GM23248 (cell line): ENCODE measurements around the gene SMIM14. TPM values are rescaled to one million over a fixed set of nuclear protein-coding genes. Genes with fewer than 3 reads are reported as not detected.
"Not testable (repeated sequence)": the region's sequence is repeated elsewhere in the genome, so short reads cannot be mapped to it uniquely, and the experiment has no call there.

Experiments used
- DNase-seq: peaks from one replicate; pipeline ENCODE4 v3.0.0-alpha.2; 2015
- H2AFZ ChIP-seq: fragments of 200-600 bp; sonication (generic); 2 replicates; pipeline ENCODE4 v1.6.1; 2016; ENCODE audit warnings: antibody characterized with exemption
- H3F3A ChIP-seq: fragments of 200-600 bp; sonication (generic); 2 replicates; pipeline ENCODE4 v1.6.1; 2016; ENCODE audit warnings: mild to moderate bottlenecking, antibody characterized with exemption, mixed run types; ENCODE audit not compliant: insufficient read depth
- H3K27ac ChIP-seq: fragments of 200-600 bp; sonication (generic); 2 replicates; pipeline ENCODE4 v1.5.1; 2016; ENCODE audit warnings: mild to moderate bottlenecking
- H3K27me3 ChIP-seq: fragments of 200-600 bp; sonication (generic); replicated peaks from 2 replicates; pipeline ENCODE4 v1.6.1; 2016; ENCODE audit warnings: mild to moderate bottlenecking; ENCODE audit not compliant: insufficient read depth
- H3K36me3 ChIP-seq: fragments of 200-600 bp; sonication (generic); 2 replicates; pipeline ENCODE4 v1.6.1; 2016; ENCODE audit warnings: low read depth, mild to moderate bottlenecking
- H3K4me1 ChIP-seq: fragments of 200-600 bp; sonication (generic); 2 replicates; pipeline ENCODE4 v1.6.1; 2016; ENCODE audit warnings: mild to moderate bottlenecking; ENCODE audit not compliant: insufficient read depth
- H3K4me2 ChIP-seq: fragments of 200-600 bp; sonication (generic); one replicate; pipeline ENCODE4 v1.6.1; 2016; ENCODE audit warnings: mild to moderate bottlenecking; ENCODE audit not compliant: unreplicated experiment
- H3K4me3 ChIP-seq: fragments of 200-600 bp; sonication (generic); 2 replicates; pipeline ENCODE4 v1.5.1; 2016; ENCODE audit warnings: mild to moderate bottlenecking
- H3K79me2 ChIP-seq: fragments of 200-600 bp; sonication (generic); 2 replicates; pipeline ENCODE4 v1.6.1; 2016; ENCODE audit warnings: mild to moderate bottlenecking; ENCODE audit not compliant: insufficient read depth
- H3K9ac ChIP-seq: fragments of 200-600 bp; sonication (generic); 2 replicates; pipeline ENCODE4 v1.6.1; 2016; ENCODE audit warnings: mild to moderate bottlenecking
- H3K9me2 ChIP-seq: fragments of 200-600 bp; sonication (generic); 2 replicates; pipeline ENCODE4 v1.6.1; 2016; ENCODE audit warnings: mixed run types, mild to moderate bottlenecking, moderate library complexity; ENCODE audit not compliant: insufficient read depth
- H3K9me3 ChIP-seq: fragments of 200-600 bp; sonication (generic); one replicate; pipeline ENCODE4 v1.6.1; 2017; ENCODE audit warnings: low read depth
- H4K20me1 ChIP-seq: fragments of 200-600 bp; sonication (generic); 2 replicates; pipeline ENCODE4 v1.6.0; 2016; ENCODE audit not compliant: insufficient read depth
- EZH2 ChIP-seq: fragments of 200-600 bp; sonication (generic); IDR thresholded peaks from 2 replicates; pipeline ENCODE4 v1.6.1; 2018; ENCODE audit warnings: antibody characterized with exemption, mild to moderate bottlenecking; ENCODE audit not compliant: insufficient read depth, poor library complexity, severe bottlenecking
- EZH2phosphoT487 ChIP-seq: fragments of 200-600 bp; sonication (generic); IDR thresholded peaks from 2 replicates; pipeline ENCODE4 v1.6.1; 2018; ENCODE audit warnings: antibody characterized with exemption, moderate library complexity, mild to moderate bottlenecking, low read depth; ENCODE audit not compliant: insufficient read depth
- WGBS, 2 experiments: methylation state at CpG; one replicate each; pipeline ENCODE4 v1.1.6; 2015 to 2017; ENCODE audit warnings: low lambda C conversion rate in 2 of 2, low coverage in 1 of 2; ENCODE audit errors: missing lambda C conversion rate in 2 of 2; 5-methylcytosine and 5-hydroxymethylcytosine counted together
- in situ Hi-C: fragments of 300-500 bp; cut with MboI; formaldehyde crosslinking; loops from 2 replicates; pipeline ENCODE4 v1.15.0; 2020
- polyA plus RNA-seq: library from polyadenylated mRNA; unstranded; fragments of >200 nt; fragmentation: Nextera tagmentation; extraction: Ambion mirVana; gene quantifications from 2 replicates; pipeline ENCODE4 v1.2.1, GENCODE V29; 2016
- total RNA-seq: library from RNA; depleted of rRNA; stranded (reverse); fragments of >200 nt; shearing (Covaris generic); gene quantifications from 2 replicates; pipeline ENCODE4 v1.2.3, GENCODE V29; 2014

SMIM14 gene
- total and polyA plus RNA-seq, 2 experiments from 2014 or later, result 54.5 to 147 TPM

DNA sequence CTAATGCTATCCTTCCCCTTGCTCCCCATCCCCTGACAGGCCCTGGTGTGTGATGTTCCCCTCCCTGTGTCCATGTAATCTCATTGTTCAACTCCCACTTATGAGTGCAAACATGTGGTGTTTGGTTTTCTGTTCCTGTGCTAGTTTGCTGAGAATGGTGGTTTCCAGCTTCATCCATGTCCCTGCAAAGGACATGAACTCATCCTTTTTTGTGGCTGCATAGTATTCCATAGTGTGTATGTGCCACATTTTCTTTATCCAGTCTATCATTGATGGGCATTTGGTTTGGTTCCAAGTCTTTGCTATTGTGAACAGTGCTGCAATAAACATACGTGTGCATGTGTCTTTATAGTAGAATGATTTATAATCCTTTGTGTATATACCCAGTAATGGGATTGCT lies 31.6 kb upstream of the SMIM14 start:
- 73 to 92% methylated on average over 1 of the region's 1 CpG for WGBS, 2 experiments
- H3K9me2 ChIP-seq, in situ Hi-C loops, H3K4me3 ChIP-seq, H3F3A ChIP-seq, H3K4me1 ChIP-seq, H3K36me3 ChIP-seq, H3K4me2 ChIP-seq, H3K9ac ChIP-seq, H2AFZ ChIP-seq, DNase-seq, H4K20me1 ChIP-seq, H3K79me2 ChIP-seq, H3K27ac ChIP-seq, H3K9me3 ChIP-seq, H3K27me3 ChIP-seq: not testable (repeated sequence)

DNA sequence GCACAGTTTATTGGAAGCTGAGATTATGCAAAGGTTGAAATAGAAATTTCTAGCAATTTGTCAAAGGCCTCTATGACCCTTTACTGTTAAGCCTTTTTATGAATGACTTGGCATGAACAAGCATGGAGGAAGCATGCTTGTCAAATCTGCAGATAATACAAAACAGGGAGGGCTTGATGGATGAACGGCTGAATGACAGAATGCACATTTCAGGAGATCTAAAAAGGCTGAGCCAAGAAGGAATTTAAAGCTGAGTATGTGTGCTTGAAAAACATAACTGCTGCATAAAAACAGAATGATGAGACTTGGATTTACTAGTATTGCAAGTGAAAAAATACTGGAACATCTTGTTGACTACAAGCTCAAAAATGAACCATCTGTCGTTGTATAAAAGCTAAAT lies 30.2 kb upstream of the SMIM14 start:
- Histone ChIP-seq H3K4me1 (peaks cover 19% of the 10 kb centered on the region), H2AFZ (no peak overlapping the region), H3K27me3 (no peaks in the 10 kb centered on the region), H3K9ac (no peak overlapping the region), H3K9me3 (no peaks in the 10 kb centered on the region), H3K27ac (no peak overlapping the region), H3F3A (peaks cover 11% of the 10 kb centered on the region), H3K4me3 (no peak overlapping the region), H3K79me2 (no peaks in the 10 kb centered on the region), H3K9me2 (no peaks in the 10 kb centered on the region), H4K20me1 (no peaks in the 10 kb centered on the region), H3K36me3 (no peaks in the 10 kb centered on the region), H3K4me2 (no peak overlapping the region)
- no peak for DNase-seq
- WGBS, 2 experiments, result 71 to 76% methylated on average over 2 of the region's 2 CpGs
- TF ChIP-seq EZH2, result no peak
- TF ChIP-seq EZH2phosphoT487, result no peak
- in situ Hi-C loops, result no loop called here

DNA sequence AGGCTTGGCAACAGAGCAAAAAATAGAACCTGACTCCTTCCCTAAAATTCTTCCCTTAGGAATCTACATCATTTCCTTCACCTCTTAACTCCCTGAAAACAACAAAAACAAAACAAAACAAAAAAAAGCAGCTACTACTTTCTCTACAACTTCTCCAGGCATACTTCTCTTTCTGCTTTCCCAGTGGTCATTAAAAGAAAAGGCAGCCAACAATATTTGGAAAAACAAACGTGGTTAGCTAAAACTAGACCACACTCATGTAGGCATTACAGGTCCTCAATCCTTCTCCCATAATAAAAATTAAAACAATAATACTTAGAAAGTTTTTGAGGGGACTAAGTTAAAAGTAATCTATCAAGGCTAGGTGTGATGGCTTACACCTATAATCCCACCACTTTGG lies 29.0 kb upstream of the SMIM14 start:
- DNase-seq, result no peak
- Histone ChIP-seq H4K20me1 (no peaks in the 10 kb centered on the region), H3K9me2 (no peaks in the 10 kb centered on the region), H3K27ac (no peak overlapping the region), H2AFZ (no peak overlapping the region), H3K4me2 (no peak overlapping the region), H3K4me3 (no peak overlapping the region), H3K9me3 (no peaks in the 10 kb centered on the region), H3K27me3 (no peaks in the 10 kb centered on the region), H3K4me1 (peaks cover 19% of the 10 kb centered on the region), H3K9ac (no peak overlapping the region), H3F3A (peaks cover 11% of the 10 kb centered on the region), H3K36me3 (no peaks in the 10 kb centered on the region), H3K79me2 (no peaks in the 10 kb centered on the region)
- 0 to 3% methylated on average over 1 of the region's 1 CpG for WGBS, 2 experiments
- TF ChIP-seq EZH2phosphoT487 (no peak), EZH2 (no peak)
- in situ Hi-C loops, result no loop called here

- H3K9ac ChIP-seq, result peak overlapping the region; percentile 19; the same call in 1 of the 2 replicates
Measured at GRCh38 chr4:39664828-39665731, 26.4 kb upstream of the SMIM14 start.

More at GRCh38 chr4:39664828-39665731, 26.4 kb upstream of the SMIM14 start:
- H3K4me3 ChIP-seq, result peak overlapping the region; percentile 36; the same call in 1 of the 2 replicates
- WGBS, 2 experiments, result 82% methylated on average over 3 of the region's 3 CpGs
- no peak overlapping the region for H2AFZ ChIP-seq
- H4K20me1 ChIP-seq, result no peaks in the 10 kb centered on the region
- H3F3A ChIP-seq, result peaks cover 15% of the 10 kb centered on the region
- DNase-seq, result peak; percentile 76
- in situ Hi-C loops, result no loop called here
- H3K27me3 ChIP-seq, result no peaks in the 10 kb centered on the region
- H3K27ac ChIP-seq, result peak overlapping the region; percentile 52
- H3K36me3 ChIP-seq, result no peaks in the 10 kb centered on the region
- peak overlapping the region; percentile 65 for H3K4me2 ChIP-seq
- H3K79me2 ChIP-seq, result no peaks in the 10 kb centered on the region
- H3K9me3 ChIP-seq, result no peaks in the 10 kb centered on the region
- no peaks in the 10 kb centered on the region for H3K9me2 ChIP-seq
- TF ChIP-seq EZH2 (no peak), EZH2phosphoT487 (no peak)
- peaks cover 23% of the 10 kb centered on the region for H3K4me1 ChIP-seq
